GM18526 (cell line): ENCODE measurements around the gene TAS2R41.

ENCODE experiments used
- POLR2A ChIP-seq: IDR thresholded peaks from 3 replicates; pipeline ENCODE4 v1.6.1; 2011; ENCODE audit not compliant: insufficient read length; ENCODE audit errors: extremely low read depth

The TAS2R41 gene, protein sequence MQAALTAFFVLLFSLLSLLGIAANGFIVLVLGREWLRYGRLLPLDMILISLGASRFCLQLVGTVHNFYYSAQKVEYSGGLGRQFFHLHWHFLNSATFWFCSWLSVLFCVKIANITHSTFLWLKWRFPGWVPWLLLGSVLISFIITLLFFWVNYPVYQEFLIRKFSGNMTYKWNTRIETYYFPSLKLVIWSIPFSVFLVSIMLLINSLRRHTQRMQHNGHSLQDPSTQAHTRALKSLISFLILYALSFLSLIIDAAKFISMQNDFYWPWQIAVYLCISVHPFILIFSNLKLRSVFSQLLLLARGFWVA

GRCh38 chr7:143477501-143478150 is at the start of gene TAS2R41:
Gene TAS2R41 (plus strand): TSS chr7:143477873. CDS start chr7:143477873, 0 bp downstream.
- no peak for TF ChIP-seq POLR2A

DNA sequence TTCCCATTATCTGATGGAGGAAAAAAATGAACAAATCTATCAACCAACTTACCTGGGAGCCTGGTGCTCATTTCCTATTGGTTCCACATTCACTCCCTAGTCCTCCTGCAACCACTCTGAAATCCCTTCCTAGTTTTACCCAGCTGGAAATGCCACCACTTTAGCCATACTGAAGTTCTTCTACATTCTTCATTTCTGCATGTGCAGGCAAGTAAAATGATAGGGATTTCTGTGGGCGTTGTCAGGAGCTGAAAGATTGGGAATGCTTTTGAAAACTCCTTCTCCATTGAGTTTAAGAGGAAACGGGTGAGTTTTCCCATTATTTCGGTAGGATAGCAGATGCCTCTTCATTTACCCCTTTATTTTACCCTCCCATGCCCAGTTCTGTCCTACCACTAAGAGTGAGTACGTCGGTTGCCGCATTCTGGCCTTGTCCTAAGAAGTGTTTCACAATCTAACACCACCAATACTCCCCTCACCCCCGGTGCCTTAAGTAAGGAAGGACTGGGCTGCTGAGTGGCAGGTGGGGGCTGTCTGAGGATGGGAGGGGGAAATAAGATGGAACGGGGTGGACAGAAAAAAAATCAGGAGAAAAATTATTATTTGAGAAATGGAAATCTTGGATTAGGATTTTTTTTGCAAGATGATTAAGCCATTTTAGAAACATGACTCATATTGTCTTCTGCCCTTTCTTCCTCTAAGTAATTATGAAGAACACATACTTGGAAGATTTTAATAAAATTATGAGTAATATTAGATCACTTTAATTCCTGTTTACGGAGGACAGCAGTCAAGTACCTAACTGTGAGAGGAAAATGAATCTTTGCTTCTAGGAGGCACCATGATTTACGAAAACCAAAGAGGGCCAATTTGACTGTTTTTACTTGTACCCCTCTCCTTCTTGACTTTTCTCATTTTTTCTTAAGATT is 47.6 kb upstream of the TAS2R41 start:
- no peak for TF ChIP-seq POLR2A

DNA sequence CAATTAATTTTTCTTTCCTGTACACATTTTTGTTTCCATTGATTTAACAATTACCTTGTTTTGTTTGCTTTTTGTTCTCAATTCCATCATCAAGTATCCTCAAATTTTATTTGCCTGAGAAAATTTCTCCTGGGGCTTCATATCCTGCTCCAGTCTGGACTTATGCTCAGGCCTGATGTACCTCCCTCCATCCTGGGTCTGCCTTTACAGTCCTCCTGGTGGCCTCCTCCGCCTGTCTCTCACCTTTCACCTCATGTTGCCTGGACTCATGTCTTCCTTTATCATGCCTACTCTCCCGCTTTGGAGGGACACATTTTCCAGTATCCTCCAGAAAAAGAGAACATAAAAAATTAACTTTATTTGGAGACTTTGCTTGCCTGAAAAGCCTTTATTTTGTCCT is 46.6 kb upstream of the TAS2R41 start:
- no peak for TF ChIP-seq POLR2A

DNA sequence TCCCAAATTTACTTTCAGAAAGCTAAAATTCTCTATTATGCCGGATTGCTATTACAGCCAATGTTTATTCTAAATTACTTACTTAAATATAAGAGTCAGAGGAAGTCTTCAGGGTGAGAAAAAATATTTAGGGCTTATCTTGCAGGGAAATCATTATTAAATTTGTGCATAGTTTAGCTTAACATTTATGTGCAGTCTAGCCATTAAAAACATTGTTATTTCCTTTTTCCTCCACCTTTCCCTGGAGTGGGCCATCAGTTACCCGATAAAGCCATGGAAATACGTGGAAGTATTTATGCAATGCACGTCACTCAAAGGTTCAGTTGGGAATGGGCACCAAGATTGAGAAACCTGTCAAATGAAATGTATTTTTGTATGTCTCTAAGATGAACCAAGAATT is 43.9 kb upstream of the TAS2R41 start:
- no peak for TF ChIP-seq POLR2A

- no peak for TF ChIP-seq POLR2A
Observed at GRCh38 chr7:143434660-143435059, 43.0 kb upstream of the TAS2R41 start.

- TF ChIP-seq POLR2A: no peak
Observed at GRCh38 chr7:143435266-143435665, 42.4 kb upstream of the TAS2R41 start.

DNA sequence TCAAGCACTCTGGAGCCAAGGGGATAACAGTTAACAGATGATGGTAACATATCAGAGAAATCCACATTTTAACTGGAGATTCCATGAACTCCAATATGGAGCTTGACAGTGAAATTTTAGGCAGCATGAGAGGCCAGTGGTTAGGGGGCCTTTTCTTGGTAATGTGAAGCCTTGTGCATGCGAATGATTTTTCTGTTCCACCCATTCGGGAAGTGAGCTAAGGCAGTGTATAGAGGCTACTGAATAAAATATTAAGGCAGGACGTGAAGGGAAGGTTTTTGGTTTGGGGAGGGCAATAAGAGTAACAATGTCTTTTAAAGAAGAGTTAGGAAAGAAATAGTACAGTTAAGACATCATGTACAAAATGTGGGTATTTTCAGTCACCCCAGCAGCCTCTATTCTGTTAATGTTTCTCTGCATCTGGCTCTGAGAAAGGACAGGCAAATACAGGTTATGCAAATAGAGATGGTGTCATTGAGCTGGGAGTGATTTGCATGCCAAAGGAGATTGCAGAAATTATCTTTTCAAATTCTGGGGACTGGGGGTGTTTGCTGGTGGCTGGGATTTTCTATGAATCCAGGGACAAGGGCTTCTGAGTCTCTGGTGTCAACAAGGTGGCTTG is 41.2 kb upstream of the TAS2R41 start:
- TF ChIP-seq POLR2A: no peak

GRCh38 chr7:143437578-143437977 is 40.1 kb upstream of the TAS2R41 start:
- TF ChIP-seq POLR2A: no peak

DNA sequence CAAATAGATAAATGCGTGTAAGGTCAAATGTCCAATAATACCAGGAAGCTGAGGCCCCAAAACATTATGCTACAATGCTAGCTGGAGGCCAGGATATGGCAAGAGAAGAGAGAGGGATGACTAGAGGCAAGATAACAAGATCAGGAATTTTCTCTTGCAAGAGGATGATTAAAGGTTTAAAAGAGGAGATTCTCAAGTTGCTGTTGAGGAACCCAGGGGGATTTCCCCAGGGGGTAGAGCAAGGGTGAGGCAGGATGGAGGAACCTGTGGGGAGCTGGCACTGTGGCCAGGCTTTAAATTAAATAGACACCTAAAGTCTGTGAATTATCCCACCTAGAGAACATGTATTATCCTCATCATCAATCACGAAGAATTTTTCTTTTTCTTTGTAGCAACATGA is 37.8 kb upstream of the TAS2R41 start:
- TF ChIP-seq POLR2A: no peak

GRCh38 chr7:143443153-143443552 is 34.5 kb upstream of the TAS2R41 start, which contains the start of gene TAS2R60:
Gene TAS2R60 (plus strand): TSS chr7:143443453. CDS start chr7:143443453, 0 bp downstream.
- TF ChIP-seq POLR2A: no peak

- no peak for TF ChIP-seq POLR2A
Observed at GRCh38 chr7:143444063-143444782, 33.5 kb upstream of the TAS2R41 start.

DNA sequence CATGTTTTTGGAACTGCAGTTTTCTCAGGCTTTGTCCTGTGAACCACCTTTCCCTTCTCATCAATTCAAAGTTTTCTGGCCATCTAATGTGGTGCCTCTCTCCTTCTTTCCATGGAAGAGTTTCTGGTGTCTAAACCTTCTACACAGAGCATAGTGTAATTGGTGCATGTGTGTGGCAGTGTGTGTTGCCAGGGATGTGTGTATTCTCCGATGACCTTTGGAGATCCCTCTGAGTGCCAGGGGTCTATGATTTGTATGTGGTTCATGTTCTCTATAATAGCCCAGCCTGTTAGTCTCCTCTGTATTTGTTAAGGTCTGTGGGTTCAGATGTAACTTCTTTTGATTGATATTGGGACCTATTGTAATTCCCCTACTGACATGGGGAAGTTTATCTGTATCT is 32.9 kb upstream of the TAS2R41 start:
- no peak for TF ChIP-seq POLR2A

GRCh38 chr7:143447466-143447865 is 30.2 kb upstream of the TAS2R41 start:
- no peak for TF ChIP-seq POLR2A

GRCh38 chr7:143448429-143448828 is 29.2 kb upstream of the TAS2R41 start:
- no peak for TF ChIP-seq POLR2A

DNA sequence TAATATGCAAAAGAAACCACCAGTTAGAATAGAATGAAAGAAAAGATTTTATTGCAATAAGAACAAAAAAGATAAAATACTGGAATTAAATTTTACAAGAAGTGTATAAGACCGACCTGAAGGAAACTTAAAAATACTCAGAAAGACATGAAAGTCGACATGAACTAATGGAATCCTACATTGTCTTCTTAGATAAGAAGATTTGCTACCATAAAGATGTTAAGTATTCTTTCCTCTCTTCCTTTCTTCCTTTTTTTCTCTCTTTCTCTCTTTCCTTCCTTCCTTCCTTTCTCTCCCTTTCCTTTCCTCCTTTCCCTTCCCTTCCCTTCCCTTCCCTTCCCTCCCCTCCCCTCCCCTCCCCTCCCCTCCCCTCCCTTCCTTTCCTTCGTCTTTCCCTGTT is 27.9 kb upstream of the TAS2R41 start:
- TF ChIP-seq POLR2A: no peak

GRCh38 chr7:143451122-143451521 is 26.6 kb upstream of the TAS2R41 start:
- TF ChIP-seq POLR2A: no peak
